Liver (tissue), 9 donors: ENCODE measurements around the gene COL23A1. TPM values are rescaled to one million over a fixed set of nuclear protein-coding genes. Genes with fewer than 3 reads are reported as not detected.

ENCODE experiments used
- DNase-seq: peaks from one replicate; pipeline ENCODE4 v3.0.0-alpha.2; 2017; ENCODE audit warnings: low spot score
- H3K27ac ChIP-seq, 2 donors: one replicate each; pipeline ENCODE4 v1.7.0; 2013; ENCODE audit warnings: inconsistent platforms in 2 of 2, low read length in 2 of 2, control low read depth in 1 of 2, low read depth in 1 of 2, mild to moderate bottlenecking in 1 of 2
- H3K27me3 ChIP-seq, 4 donors: one replicate each; pipeline versions ENCODE4 v1.6.1 to v1.7.0; 2013; ENCODE audit warnings: low read length in 3 of 4, inconsistent platforms in 1 of 4, mild to moderate bottlenecking in 1 of 4, moderate library complexity in 1 of 4; ENCODE audit not compliant: control insufficient read depth in 4 of 4, insufficient read depth in 4 of 4
- H3K36me3 ChIP-seq, 4 donors: one replicate each; pipeline versions ENCODE4 v1.6.1 to v1.7.0; 2013; ENCODE audit warnings: low read length in 3 of 4, mild to moderate bottlenecking in 3 of 4, low read depth in 1 of 4, moderate library complexity in 1 of 4; ENCODE audit not compliant: control insufficient read depth in 4 of 4, insufficient read depth in 3 of 4
- H3K4me1 ChIP-seq, 4 donors: one replicate each; pipeline versions ENCODE4 v1.6.1 to v1.7.0; 2013; ENCODE audit warnings: low read length in 3 of 4, mild to moderate bottlenecking in 3 of 4, moderate library complexity in 1 of 4; ENCODE audit not compliant: control insufficient read depth in 4 of 4, insufficient read depth in 4 of 4
- H3K4me3 ChIP-seq, 3 donors: one replicate each; pipeline versions ENCODE4 v1.6.1 to v1.7.0; 2013; ENCODE audit warnings: low read length in 3 of 3, control low read depth in 1 of 3, low read depth in 1 of 3, mild to moderate bottlenecking in 1 of 3
- H3K9ac ChIP-seq, 2 donors: one replicate each; pipeline ENCODE4 v1.7.0; 2013; ENCODE audit warnings: low read length in 2 of 2, mild to moderate bottlenecking in 2 of 2, moderate library complexity in 2 of 2, control low read depth in 1 of 2, low read depth in 1 of 2
- H3K9me3 ChIP-seq, 4 donors: one replicate each; pipeline versions ENCODE4 v1.6.1 to v1.7.0; 2013; ENCODE audit warnings: low read length in 3 of 4; ENCODE audit not compliant: control insufficient read depth in 4 of 4
- EGR1 ChIP-seq, 2 donors: IDR thresholded peaks; 2 replicates each; pipeline ENCODE4 v1.6.1; 2016 to 2018; ENCODE audit warnings: antibody characterized with exemption in 2 of 2, low read depth in 2 of 2
- GABPA ChIP-seq, 2 donors: IDR thresholded peaks in 1 of 2; conservative IDR thresholded peaks in 1 of 2; 2 replicates each; pipeline ENCODE4 v1.6.1; 2016; ENCODE audit warnings: antibody characterized with exemption in 2 of 2, mild to moderate bottlenecking in 1 of 2, moderate library complexity in 1 of 2
- JUND ChIP-seq, 2 donors: IDR thresholded peaks; 2 replicates each; pipeline ENCODE4 v1.6.1; 2016; ENCODE audit warnings: antibody characterized with exemption in 2 of 2
- NR2F2 ChIP-seq: IDR thresholded peaks from 2 replicates; pipeline ENCODE4 v1.6.1; 2016; ENCODE audit warnings: antibody characterized with exemption
- RAD21 ChIP-seq, 2 donors: IDR thresholded peaks; 2 replicates each; pipeline ENCODE4 v1.6.1; 2016; ENCODE audit warnings: antibody characterized with exemption in 2 of 2, mild to moderate bottlenecking in 2 of 2
- RXRA ChIP-seq, 2 donors: IDR thresholded peaks; 2 replicates each; pipeline ENCODE4 v1.6.1; 2017 to 2018; ENCODE audit warnings: antibody characterized with exemption in 2 of 2, mild to moderate bottlenecking in 1 of 2
- TAF1 ChIP-seq: conservative IDR thresholded peaks from 2 replicates; pipeline ENCODE4 v1.6.1; 2016; ENCODE audit warnings: antibody characterized with exemption, mild to moderate bottlenecking
- YY1 ChIP-seq: IDR thresholded peaks from 2 replicates; pipeline ENCODE4 v1.6.1; 2016; ENCODE audit warnings: antibody characterized with exemption, mild to moderate bottlenecking
- WGBS: extraction: QIAGEN DNeasy Blood & Tissue Kit; methylation state at CpG from one replicate; pipeline ENCODE4 v1.1.7; 2013; 5-methylcytosine and 5-hydroxymethylcytosine counted together
- polyA plus RNA-seq, 2 donors: library from polyadenylated mRNA; stranded (reverse) in 1 of 2; unstranded in 1 of 2; fragments of 200-250 nt in 1 of 2; fragments of >200 nt in 1 of 2; fragmentation: Nextera tagmentation in 1 of 2; extraction: Ambion mirVana in 1 of 2; gene quantifications; one replicate each; pipeline versions ENCODE4 v1.2.1 to v1.2.3, GENCODE V29; 2013 to 2015
- total RNA-seq, 2 donors: library from RNA; depleted of rRNA; stranded (reverse); fragments of >200 nt; gene quantifications; one replicate each; pipeline ENCODE4 v1.2.3, GENCODE V29; 2014
- TF ChIP-seq, protein P1 (sequence below): IDR thresholded peaks from 2 replicates; pipeline ENCODE4 v1.6.1; 2016; ENCODE audit warnings: antibody characterized with exemption
- TF ChIP-seq, protein P2 (sequence below): fragments of 150-350 bp; IDR thresholded peaks from 2 replicates; pipeline ENCODE4 v1.5.1; 2017; ENCODE audit warnings: improper control_type of control experiment, low read depth, low read length; ENCODE audit not compliant: missing input control
- TF ChIP-seq, protein P3 (sequence below): IDR thresholded peaks from 2 replicates; pipeline ENCODE4 v1.6.1; 2016; ENCODE audit warnings: antibody characterized with exemption, mild to moderate bottlenecking
- donor health status: healthy.
- donor health status: healthy.
- donor health status: healthy.
- donor health status: healthy.
- donor health status: healthy.

The COL23A1 gene
- total and polyA plus RNA-seq, 4 donors = 0.08 to 1.4 (median 0.27) TPM

DNA sequence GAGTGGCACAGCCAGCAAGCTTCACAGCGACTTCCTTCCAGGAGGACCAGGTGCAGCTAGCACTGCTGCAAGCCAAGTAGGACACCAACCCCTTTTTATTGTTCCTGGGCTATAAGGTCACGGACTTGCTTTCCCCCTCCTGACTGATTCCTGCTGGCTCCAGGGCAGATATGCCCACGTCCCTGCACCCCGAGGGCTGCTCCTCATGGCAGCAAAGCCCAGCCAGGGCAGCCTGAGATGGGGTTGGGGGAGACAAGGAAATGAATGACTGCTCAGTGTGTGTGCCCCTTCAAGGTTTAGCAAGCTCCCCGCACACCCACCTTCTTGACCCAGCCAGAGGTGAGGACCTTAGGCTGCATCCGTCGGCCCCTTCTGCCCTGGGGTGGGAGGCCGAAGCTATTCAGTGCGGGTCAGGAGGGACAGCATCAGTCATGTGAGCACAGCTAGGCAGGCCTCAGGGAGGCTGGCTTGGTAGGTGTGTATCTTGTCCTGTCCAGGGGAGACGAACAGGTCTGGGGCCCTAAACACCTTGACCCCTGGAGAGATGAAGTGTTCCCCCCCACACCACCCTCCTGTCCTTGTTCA, 221.4 kb downstream of the COL23A1 start:
- DNase-seq = no peak

DNA sequence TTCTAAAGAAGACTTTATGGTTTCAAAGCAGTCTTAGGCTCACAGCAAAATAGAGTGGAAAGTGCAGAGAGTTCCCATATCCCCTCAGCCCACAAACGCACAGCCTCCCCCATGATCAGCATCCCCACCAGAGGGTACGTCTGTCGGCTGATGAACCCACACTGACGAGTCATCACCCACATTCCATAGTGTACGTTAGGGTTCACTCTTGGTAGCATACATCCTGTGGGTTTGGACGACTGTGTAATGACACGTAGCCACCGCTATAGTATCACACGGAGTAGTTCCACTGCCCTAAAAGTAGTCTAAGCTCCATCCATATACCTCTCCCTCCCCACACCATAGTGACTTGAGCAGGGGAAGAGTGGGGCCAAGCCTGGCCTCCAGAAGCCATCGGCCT, 221.9 kb downstream of the COL23A1 start:
- whole genome bisulfite sequencing = 85% methylated on average over 10 of the region's 10 CpGs
- no peaks in the 10 kb centered on the region for H3K27me3 ChIP-seq
- DNase-seq = no peak
- no peak overlapping the region for H3K4me3 ChIP-seq
- H3K9me3 ChIP-seq = no peaks in the 10 kb centered on the region
- H3K4me1 ChIP-seq = no peaks in the 10 kb centered on the region
- H3K9ac ChIP-seq = no peak overlapping the region
- no peak overlapping the region for H3K27ac ChIP-seq
- no peak for TF ChIP-seq RAD21 (IDR thresholded peaks at IDR 0.05)
- TF ChIP-seq NR2F2 = no peak
- TF ChIP-seq JUND (IDR thresholded peaks at IDR 0.05) = no peak
- TF ChIP-seq EGR1 (IDR thresholded peaks at IDR 0.05; ENCODE audit: low read depth in 2 of 2) = no peak
- TF ChIP-seq, protein P1, sequence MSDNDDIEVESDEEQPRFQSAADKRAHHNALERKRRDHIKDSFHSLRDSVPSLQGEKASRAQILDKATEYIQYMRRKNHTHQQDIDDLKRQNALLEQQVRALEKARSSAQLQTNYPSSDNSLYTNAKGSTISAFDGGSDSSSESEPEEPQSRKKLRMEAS = no peak
- TF ChIP-seq, protein P2, sequence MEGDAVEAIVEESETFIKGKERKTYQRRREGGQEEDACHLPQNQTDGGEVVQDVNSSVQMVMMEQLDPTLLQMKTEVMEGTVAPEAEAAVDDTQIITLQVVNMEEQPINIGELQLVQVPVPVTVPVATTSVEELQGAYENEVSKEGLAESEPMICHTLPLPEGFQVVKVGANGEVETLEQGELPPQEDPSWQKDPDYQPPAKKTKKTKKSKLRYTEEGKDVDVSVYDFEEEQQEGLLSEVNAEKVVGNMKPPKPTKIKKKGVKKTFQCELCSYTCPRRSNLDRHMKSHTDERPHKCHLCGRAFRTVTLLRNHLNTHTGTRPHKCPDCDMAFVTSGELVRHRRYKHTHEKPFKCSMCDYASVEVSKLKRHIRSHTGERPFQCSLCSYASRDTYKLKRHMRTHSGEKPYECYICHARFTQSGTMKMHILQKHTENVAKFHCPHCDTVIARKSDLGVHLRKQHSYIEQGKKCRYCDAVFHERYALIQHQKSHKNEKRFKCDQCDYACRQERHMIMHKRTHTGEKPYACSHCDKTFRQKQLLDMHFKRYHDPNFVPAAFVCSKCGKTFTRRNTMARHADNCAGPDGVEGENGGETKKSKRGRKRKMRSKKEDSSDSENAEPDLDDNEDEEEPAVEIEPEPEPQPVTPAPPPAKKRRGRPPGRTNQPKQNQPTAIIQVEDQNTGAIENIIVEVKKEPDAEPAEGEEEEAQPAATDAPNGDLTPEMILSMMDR = no peak
- TF ChIP-seq RXRA (IDR thresholded peaks at IDR 0.05) = no peak
- no peaks in the 10 kb centered on the region for H3K36me3 ChIP-seq

More for the DNA sequence above, 221.4 kb downstream of the COL23A1 start:
- Histone ChIP-seq H3K27me3 (no peaks in the 10 kb centered on the region), H3K27ac (no peak overlapping the region), H3K9me3 (no peaks in the 10 kb centered on the region), H3K36me3 (no peaks in the 10 kb centered on the region), H3K9ac (no peak overlapping the region), H3K4me1 (no peaks in the 10 kb centered on the region), H3K4me3 (no peak overlapping the region)
- 95% methylated on average over 10 of the region's 10 CpGs for WGBS
- TF ChIP-seq, protein P3, sequence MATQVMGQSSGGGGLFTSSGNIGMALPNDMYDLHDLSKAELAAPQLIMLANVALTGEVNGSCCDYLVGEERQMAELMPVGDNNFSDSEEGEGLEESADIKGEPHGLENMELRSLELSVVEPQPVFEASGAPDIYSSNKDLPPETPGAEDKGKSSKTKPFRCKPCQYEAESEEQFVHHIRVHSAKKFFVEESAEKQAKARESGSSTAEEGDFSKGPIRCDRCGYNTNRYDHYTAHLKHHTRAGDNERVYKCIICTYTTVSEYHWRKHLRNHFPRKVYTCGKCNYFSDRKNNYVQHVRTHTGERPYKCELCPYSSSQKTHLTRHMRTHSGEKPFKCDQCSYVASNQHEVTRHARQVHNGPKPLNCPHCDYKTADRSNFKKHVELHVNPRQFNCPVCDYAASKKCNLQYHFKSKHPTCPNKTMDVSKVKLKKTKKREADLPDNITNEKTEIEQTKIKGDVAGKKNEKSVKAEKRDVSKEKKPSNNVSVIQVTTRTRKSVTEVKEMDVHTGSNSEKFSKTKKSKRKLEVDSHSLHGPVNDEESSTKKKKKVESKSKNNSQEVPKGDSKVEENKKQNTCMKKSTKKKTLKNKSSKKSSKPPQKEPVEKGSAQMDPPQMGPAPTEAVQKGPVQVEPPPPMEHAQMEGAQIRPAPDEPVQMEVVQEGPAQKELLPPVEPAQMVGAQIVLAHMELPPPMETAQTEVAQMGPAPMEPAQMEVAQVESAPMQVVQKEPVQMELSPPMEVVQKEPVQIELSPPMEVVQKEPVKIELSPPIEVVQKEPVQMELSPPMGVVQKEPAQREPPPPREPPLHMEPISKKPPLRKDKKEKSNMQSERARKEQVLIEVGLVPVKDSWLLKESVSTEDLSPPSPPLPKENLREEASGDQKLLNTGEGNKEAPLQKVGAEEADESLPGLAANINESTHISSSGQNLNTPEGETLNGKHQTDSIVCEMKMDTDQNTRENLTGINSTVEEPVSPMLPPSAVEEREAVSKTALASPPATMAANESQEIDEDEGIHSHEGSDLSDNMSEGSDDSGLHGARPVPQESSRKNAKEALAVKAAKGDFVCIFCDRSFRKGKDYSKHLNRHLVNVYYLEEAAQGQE = no peak
- TF ChIP-seq JUND (IDR thresholded peaks at IDR 0.05) = no peak
- no peak for TF ChIP-seq RAD21 (IDR thresholded peaks at IDR 0.05)
- no peak for TF ChIP-seq YY1
- TF ChIP-seq, protein P2 = no peak
- no peak for TF ChIP-seq GABPA (IDR thresholded peaks at IDR 0.05 in 1 of 2, conservative IDR thresholded peaks at IDR 0.05 in 1 of 2)
- no peak for TF ChIP-seq TAF1
